Hindlimb muscle (tissue), 1 donor: ENCODE measurements around the gene ABLIM1. TPM values are rescaled to one million over a fixed set of nuclear protein-coding genes. Genes with fewer than 3 reads are reported as not detected.

ENCODE experiments used
- DNase-seq: peaks from one replicate; pipeline ENCODE4 v3.0.0-alpha.2; 2013
- polyA plus RNA-seq: library from polyadenylated mRNA; unstranded; fragments of 120-200 nt; gene quantifications from one replicate; pipeline ENCODE4 v1.2.1, GENCODE V29; 2013; ENCODE audit not compliant: insufficient read length

ABLIM1 gene
- polyA plus RNA-seq, 1 donor: 43.9 TPM

- DNase-seq: no peak
These were observed 39.4 kb downstream of the ABLIM1 start for GRCh38 chr10:114618722-114619121.

GRCh38 chr10:114616516-114616915 is 41.6 kb downstream of the ABLIM1 start:
- DNase-seq: no peak

GRCh38 chr10:114616103-114616502 is 42.0 kb downstream of the ABLIM1 start:
- no peak for DNase-seq

- DNase-seq: no peak
These were observed 42.5 kb downstream of the ABLIM1 start for GRCh38 chr10:114615600-114616007.

- no peak for DNase-seq
These were observed 44.7 kb downstream of the ABLIM1 start for GRCh38 chr10:114613237-114613979.

GRCh38 chr10:114611617-114612016 is 46.5 kb downstream of the ABLIM1 start:
- DNase-seq: no peak

- DNase-seq: no peak
These were observed 48.3 kb downstream of the ABLIM1 start for GRCh38 chr10:114609518-114610426.

- DNase-seq: no peak
These were observed 50.6 kb downstream of the ABLIM1 start for GRCh38 chr10:114607358-114607998.

GRCh38 chr10:114605155-114605797 is 52.8 kb downstream of the ABLIM1 start:
- DNase-seq: no peak

GRCh38 chr10:114604357-114605130 is 53.5 kb downstream of the ABLIM1 start:
- DNase-seq: peak; percentile 69

GRCh38 chr10:114603948-114604347 is 54.1 kb downstream of the ABLIM1 start:
- no peak for DNase-seq

GRCh38 chr10:114603303-114603702 is 54.8 kb downstream of the ABLIM1 start:
- no peak for DNase-seq

- no peak for DNase-seq
These were observed 58.0 kb downstream of the ABLIM1 start for GRCh38 chr10:114600057-114600456.

GRCh38 chr10:114596793-114597192 is 61.3 kb downstream of the ABLIM1 start:
- no peak for DNase-seq

GRCh38 chr10:114593816-114594468 is 64.1 kb downstream of the ABLIM1 start:
- DNase-seq: no peak

GRCh38 chr10:114593240-114593792 is 64.8 kb downstream of the ABLIM1 start:
- no peak for DNase-seq

- DNase-seq: no peak
These were observed 67.1 kb downstream of the ABLIM1 start for GRCh38 chr10:114590993-114591392.

GRCh38 chr10:114584419-114584818 is 73.7 kb downstream of the ABLIM1 start:
- DNase-seq: no peak

- DNase-seq: no peak
These were observed 77.0 kb downstream of the ABLIM1 start for GRCh38 chr10:114581071-114581470.

- no peak for DNase-seq
These were observed 80.9 kb downstream of the ABLIM1 start for GRCh38 chr10:114577133-114577532.

- no peak for DNase-seq
These were observed 81.4 kb downstream of the ABLIM1 start for GRCh38 chr10:114576716-114577115.
